ENCODE data around the gene KIF18A. TPM values are rescaled to one million over a fixed set of nuclear protein-coding genes. Genes with fewer than 3 reads are reported as not detected.

KIF18A gene
- total and polyA plus RNA-seq, 10 donors, result 0.54 to 6.6 (median 1.9) TPM

DNA sequence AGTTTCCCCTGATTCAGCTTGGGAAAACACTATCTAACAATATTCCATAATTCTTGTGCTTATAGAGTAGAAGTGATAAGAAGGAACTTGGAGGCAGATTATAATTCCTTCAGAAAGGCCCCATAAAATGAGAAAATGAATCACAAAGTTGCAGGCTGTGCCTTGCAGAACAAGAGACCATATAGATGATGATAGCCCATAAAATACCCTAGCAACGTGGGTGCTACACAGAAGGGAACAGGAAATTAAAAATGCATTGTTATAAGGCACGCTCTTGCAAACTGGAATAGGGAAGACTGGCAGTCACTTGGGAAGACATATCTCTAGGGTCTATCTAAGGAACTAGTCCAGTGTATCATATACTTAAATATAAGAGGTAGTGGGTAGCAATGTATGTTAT is 67.6 kb downstream of the KIF18A start:
- H3K4me3 ChIP-seq, result no peak overlapping the region
- peaks cover 0 to 3% (median 0%) of the 10 kb centered on the region in 6 donors for H3K36me3 ChIP-seq
- H3K27ac ChIP-seq, result no peak overlapping the region
- H3K27me3 ChIP-seq (replicated peaks in 1 of 7), result no peaks in the 10 kb centered on the region
- TF ChIP-seq, protein P1, sequence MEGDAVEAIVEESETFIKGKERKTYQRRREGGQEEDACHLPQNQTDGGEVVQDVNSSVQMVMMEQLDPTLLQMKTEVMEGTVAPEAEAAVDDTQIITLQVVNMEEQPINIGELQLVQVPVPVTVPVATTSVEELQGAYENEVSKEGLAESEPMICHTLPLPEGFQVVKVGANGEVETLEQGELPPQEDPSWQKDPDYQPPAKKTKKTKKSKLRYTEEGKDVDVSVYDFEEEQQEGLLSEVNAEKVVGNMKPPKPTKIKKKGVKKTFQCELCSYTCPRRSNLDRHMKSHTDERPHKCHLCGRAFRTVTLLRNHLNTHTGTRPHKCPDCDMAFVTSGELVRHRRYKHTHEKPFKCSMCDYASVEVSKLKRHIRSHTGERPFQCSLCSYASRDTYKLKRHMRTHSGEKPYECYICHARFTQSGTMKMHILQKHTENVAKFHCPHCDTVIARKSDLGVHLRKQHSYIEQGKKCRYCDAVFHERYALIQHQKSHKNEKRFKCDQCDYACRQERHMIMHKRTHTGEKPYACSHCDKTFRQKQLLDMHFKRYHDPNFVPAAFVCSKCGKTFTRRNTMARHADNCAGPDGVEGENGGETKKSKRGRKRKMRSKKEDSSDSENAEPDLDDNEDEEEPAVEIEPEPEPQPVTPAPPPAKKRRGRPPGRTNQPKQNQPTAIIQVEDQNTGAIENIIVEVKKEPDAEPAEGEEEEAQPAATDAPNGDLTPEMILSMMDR (IDR thresholded peaks at IDR 0.05 in 8 of 11, conservative IDR thresholded peaks at IDR 0.05 in 3 of 11), result no peak
- no peak for TF ChIP-seq POLR2AphosphoS5 (IDR thresholded peaks at IDR 0.05)
- TF ChIP-seq POLR2A (IDR thresholded peaks at IDR 0.05), result no peak
- DNase-seq, result no peak
- no peaks in the 10 kb centered on the region for H3K9me3 ChIP-seq
- intact Hi-C loops (cut with DNase I; ENCODE audit: low total_unique reads), result no loop called here
- WGBS, 5 donors, result 85 to 94% (median 91%) methylated on average over 2 of the region's 2 CpGs
- no peaks in the 10 kb centered on the region for H3K4me1 ChIP-seq

GRCh38 chr11:28038775-28039174 is 69.2 kb downstream of the KIF18A start:
- no peak overlapping the region for H3K4me3 ChIP-seq
- DNase-seq, result no peak
- no peaks in the 10 kb centered on the region for H3K27me3 ChIP-seq (replicated peaks in 1 of 7)
- no peaks in the 10 kb centered on the region for H3K9me3 ChIP-seq
- 88 to 96% (median 93%) methylated on average over 1 of the region's 1 CpG for WGBS, 5 donors
- no peak overlapping the region for H3K27ac ChIP-seq
- intact Hi-C loops (cut with DNase I; ENCODE audit: low total_unique reads), result no loop called here
- TF ChIP-seq, protein P1 (IDR thresholded peaks at IDR 0.05 in 8 of 11, conservative IDR thresholded peaks at IDR 0.05 in 3 of 11), result no peak
- TF ChIP-seq POLR2A (IDR thresholded peaks at IDR 0.05), result no peak
- TF ChIP-seq POLR2AphosphoS5 (IDR thresholded peaks at IDR 0.05), result no peak
- H3K4me1 ChIP-seq, result no peaks in the 10 kb centered on the region
- H3K36me3 ChIP-seq, result peaks cover 0 to 6% (median 0%) of the 10 kb centered on the region in 6 donors

DNA sequence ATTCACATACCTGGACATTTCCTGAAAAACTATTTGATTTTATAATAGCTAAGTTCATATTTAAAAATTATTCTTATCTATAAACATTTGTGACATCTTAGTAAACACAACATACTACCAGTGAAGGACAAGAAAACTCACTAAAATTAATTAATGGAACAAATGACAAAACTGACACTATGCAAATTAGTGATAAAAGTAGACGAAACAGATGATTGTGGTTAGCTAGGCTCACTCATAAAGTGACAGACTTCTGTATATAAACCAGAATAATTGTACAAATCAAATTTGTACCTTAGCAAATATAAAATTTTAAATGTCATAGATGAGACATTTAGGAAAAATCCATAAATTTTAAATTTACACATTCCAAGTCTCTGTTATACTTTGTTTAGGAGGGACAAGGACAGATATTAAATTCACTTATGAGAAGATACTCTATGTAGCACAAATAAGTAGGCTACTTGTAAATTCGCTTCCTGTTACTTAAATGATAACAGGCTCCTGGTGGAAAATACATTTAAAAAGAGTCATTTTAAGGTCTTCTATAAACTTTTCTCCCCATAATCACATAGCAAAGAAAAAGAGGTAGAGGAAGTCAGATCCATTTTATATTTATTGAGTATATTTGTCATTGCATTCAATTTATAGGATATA is 81.2 kb downstream of the KIF18A start:
- no peaks in the 10 kb centered on the region for H3K9me3 ChIP-seq
- peaks cover 0 to 14% (median 0%) of the 10 kb centered on the region in 6 donors for H3K36me3 ChIP-seq
- intact Hi-C loops (cut with DNase I; ENCODE audit: low total_unique reads), result no loop called here
- H3K4me1 ChIP-seq, result no peaks in the 10 kb centered on the region
- no peak overlapping the region for H3K4me3 ChIP-seq
- WGBS, 5 donors, result 65 to 82% (median 78%) methylated on average over 2 of the region's 2 CpGs
- no peak overlapping the region for H3K27ac ChIP-seq
- H3K27me3 ChIP-seq (replicated peaks in 1 of 7), result no peaks in the 10 kb centered on the region
- TF ChIP-seq, protein P1 (IDR thresholded peaks at IDR 0.05 in 8 of 11, conservative IDR thresholded peaks at IDR 0.05 in 3 of 11), result no peak
- no peak for TF ChIP-seq POLR2A (IDR thresholded peaks at IDR 0.05)
- no peak for TF ChIP-seq POLR2AphosphoS5 (IDR thresholded peaks at IDR 0.05)
- DNase-seq, result no peak

DNA sequence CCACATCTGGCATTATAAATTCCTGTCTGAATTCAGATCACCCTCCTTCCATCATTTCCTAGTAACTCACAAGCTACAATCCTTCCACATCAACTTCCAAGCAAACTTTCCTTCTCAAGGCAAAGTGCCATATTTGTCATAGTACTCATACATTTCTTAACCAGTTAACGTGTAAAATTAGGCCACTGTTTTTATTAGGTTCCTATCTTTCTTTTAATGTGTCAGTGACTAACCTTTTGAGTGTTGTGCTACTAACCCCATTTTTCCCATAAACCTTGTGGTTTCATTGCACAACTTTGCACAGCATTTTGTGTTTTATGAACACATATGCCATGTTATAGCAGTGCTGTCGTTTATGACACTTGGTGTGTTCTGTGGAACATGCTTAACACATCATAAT is 90.1 kb downstream of the KIF18A start:
- Histone ChIP-seq H3K4me3 (no peak overlapping the region), H3K36me3 (peaks cover 0 to 3% (median 0%) of the 10 kb centered on the region in 6 donors), H3K4me1 (no peaks in the 10 kb centered on the region), H3K9me3 (no peaks in the 10 kb centered on the region), H3K27me3 (replicated peaks in 1 of 7) (no peaks in the 10 kb centered on the region), H3K27ac (no peak overlapping the region)
- TF ChIP-seq POLR2AphosphoS5 (IDR thresholded peaks at IDR 0.05) (no peak), POLR2A (IDR thresholded peaks at IDR 0.05) (no peak)
- TF ChIP-seq, protein P1 (IDR thresholded peaks at IDR 0.05 in 8 of 11, conservative IDR thresholded peaks at IDR 0.05 in 3 of 11), result no peak
- intact Hi-C loops (cut with DNase I; ENCODE audit: low total_unique reads), result no loop called here
- no peak for DNase-seq
- WGBS, 5 donors, result 84 to 98% (median 91%) methylated on average over 2 of the region's 2 CpGs
